A549 (cell line): Measurements from ENCODE around the gene MPI. TPM values are rescaled to one million over a fixed set of nuclear protein-coding genes. Genes with fewer than 3 reads are reported as not detected.
A peak's percentile ranks its signal among the peaks of the same experiment; 100 is the strongest.

Source experiments
- ATAC-seq, 2 experiments: fragments of 200-7000 bp in 1 of 2; fragments of >200 bp in 1 of 2; cut with Nextera tagmentation in 1 of 2; cut with Tn5 transposase in 1 of 2; 3 replicates each; pipeline versions ENCODE4 v1.8.0 to v1.9.1; 2018 to 2020; ENCODE audit warnings: mild to moderate bottlenecking in 1 of 2, moderate library complexity in 1 of 2
- CTCF ChIA-PET: fragments of 300-600 bp; sonication (Branson Sonifier 250); formaldehyde crosslinking; extraction: SDS; loops from one replicate; lab custom pipeline; 2021; ENCODE audit warnings: antibody characterized with exemption, inconsistent platforms; lab: Yijun Ruan, JAX
- POLR2A ChIA-PET: fragments of 350-600 bp; formaldehyde crosslinking; extraction: SDS; loops from one replicate; lab custom pipeline; 2021; ENCODE audit warnings: antibody characterized with exemption, inconsistent platforms; lab: Yijun Ruan, JAX
- DNase-seq, 2 experiments: peaks; one replicate each; pipeline versions ENCODE4 v3.0.0 to v3.0.0-alpha.2; 2011 to 2016; ENCODE audit warnings: low read depth in 1 of 2, low spot score in 1 of 2
- FAIRE-seq: peaks from 2 replicates; lab custom pipeline; 2011; peaks lifted over from hg19 to GRCh38; lab: Jason Lieb, UNC
- H3K27ac ChIP-seq, 2 experiments: fragments of >200 bp; sonication (Bioruptor Twin); formaldehyde crosslinking; 3 replicates each; pipeline ENCODE4 v1.5.1; 2016 to 2017
- H3K4me1 ChIP-seq: fragments of >200 bp; sonication (Bioruptor Twin); formaldehyde crosslinking; 3 replicates; pipeline ENCODE4 v1.6.1; 2016
- H3K4me2 ChIP-seq: fragments of >200 bp; sonication (Bioruptor Twin); formaldehyde crosslinking; 3 replicates; pipeline ENCODE4 v1.6.1; 2016
- H3K4me3 ChIP-seq: fragments of >200 bp; sonication (Bioruptor Twin); formaldehyde crosslinking; 3 replicates; pipeline ENCODE4 v1.5.1; 2016
- H3K9me3 ChIP-seq: fragments of >200 bp; sonication (Bioruptor Twin); formaldehyde crosslinking; 3 replicates; pipeline ENCODE4 v1.6.1; 2016
- BHLHE40 ChIP-seq: IDR thresholded peaks from 2 replicates; pipeline ENCODE4 v1.6.1; 2012; ENCODE audit warnings: low read depth, low read length, inconsistent platforms
- CBX2 ChIP-seq: fragments of 200-600 bp; sonication (generic); IDR thresholded peaks from 2 replicates; pipeline ENCODE4 v1.6.1; 2016; ENCODE audit warnings: low read depth, mild to moderate bottlenecking, borderline replicate concordance
- CBX8 ChIP-seq: fragments of 200-600 bp; sonication (generic); IDR thresholded peaks from 2 replicates; pipeline ENCODE4 v1.6.1; 2016
- CHD4 ChIP-seq: fragments of 200-600 bp; sonication (generic); IDR thresholded peaks from 2 replicates; pipeline ENCODE4 v1.6.1; 2016; ENCODE audit warnings: antibody characterized with exemption, mild to moderate bottlenecking, borderline replicate concordance
- ELK1 ChIP-seq: fragments of 150-350 bp; IDR thresholded peaks from 2 replicates; pipeline ENCODE4 v1.6.1; 2014; ENCODE audit warnings: low read depth, mild to moderate bottlenecking, low read length
- FOSB ChIP-seq: fragments of 250-450 bp; sonication (Bioruptor Pico); IDR thresholded peaks from 2 replicates; pipeline ENCODE4 v1.5.0; 2020; ENCODE audit warnings: mild to moderate bottlenecking, moderate library complexity
- GATA3 ChIP-seq: IDR thresholded peaks from 2 replicates; pipeline ENCODE4 v1.6.1; 2012; ENCODE audit warnings: borderline replicate concordance
- HOXA7 ChIP-seq: fragments of 250-450 bp; sonication (Bioruptor Pico); IDR thresholded peaks from 2 replicates; pipeline ENCODE4 v1.5.0; 2020; ENCODE audit warnings: mild to moderate bottlenecking, moderate library complexity
- HOXB13 ChIP-seq: fragments of 250-450 bp; sonication (Bioruptor Pico); IDR thresholded peaks from 2 replicates; pipeline ENCODE4 v1.5.0; 2020; ENCODE audit warnings: low read depth, mild to moderate bottlenecking, moderate library complexity
- HOXB5 ChIP-seq: fragments of 250-450 bp; sonication (Bioruptor Pico); IDR thresholded peaks from 2 replicates; pipeline ENCODE4 v1.5.0; 2020; ENCODE audit warnings: mild to moderate bottlenecking, moderate library complexity
- JUN ChIP-seq, 2 experiments: fragments of >200 bp; sonication (Bioruptor Twin); formaldehyde crosslinking; IDR thresholded peaks; 2 replicates in 1 of 2; 3 replicates in 1 of 2; pipeline ENCODE4 v1.6.1; 2016 to 2017
- JUNB ChIP-seq: fragments of >200 bp; sonication (Bioruptor Twin); formaldehyde crosslinking; IDR thresholded peaks from 2 replicates; pipeline ENCODE4 v1.6.1; 2016
- KDM1A ChIP-seq: fragments of 200-600 bp; sonication (generic); IDR thresholded peaks from 2 replicates; pipeline ENCODE4 v1.6.1; 2016; ENCODE audit warnings: low read depth, mild to moderate bottlenecking
- MAFK ChIP-seq: fragments of 450-650 bp; IDR thresholded peaks from 2 replicates; pipeline ENCODE4 v1.6.1; 2014; ENCODE audit not compliant: partially characterized antibody
- MAZ ChIP-seq: fragments of 150-350 bp; IDR thresholded peaks from 2 replicates; pipeline ENCODE4 v1.6.1; 2014; ENCODE audit warnings: antibody characterized with exemption, low read depth, low read length, borderline replicate concordance
- NPAS2 ChIP-seq: fragments of 250-450 bp; sonication (Bioruptor Pico); IDR thresholded peaks from 2 replicates; pipeline ENCODE4 v1.8.0; 2022; ENCODE audit warnings: mild to moderate bottlenecking, moderate library complexity, borderline replicate concordance
- NR3C1 ChIP-seq: fragments of >200 bp; sonication (Bioruptor Twin); formaldehyde crosslinking; IDR thresholded peaks from 3 replicates; pipeline ENCODE4 v1.6.1; 2017
- POLR2A ChIP-seq: IDR thresholded peaks from 2 replicates; pipeline ENCODE4 v1.6.1; 2012; ENCODE audit warnings: mild to moderate bottlenecking, low read length
- POLR2AphosphoS2 ChIP-seq: conservative IDR thresholded peaks from 2 replicates; pipeline ENCODE4 v1.6.1; 2012; ENCODE audit warnings: low read length, improper control_type of control experiment, inconsistent platforms
- RARB ChIP-seq: fragments of 250-450 bp; sonication (Bioruptor Pico); IDR thresholded peaks from 2 replicates; pipeline ENCODE4 v1.8.0; 2021; ENCODE audit warnings: mild to moderate bottlenecking, moderate library complexity
- SMC3 ChIP-seq: fragments of >200 bp; sonication (Bioruptor Twin); formaldehyde crosslinking; IDR thresholded peaks from 3 replicates; pipeline ENCODE4 v1.6.1; 2018; ENCODE audit warnings: inconsistent platforms
- WGBS: methylation state at CpG from one replicate; pipeline ENCODE4 v1.1.6; 2017; ENCODE audit errors: missing lambda C conversion rate; 5-methylcytosine and 5-hydroxymethylcytosine counted together
- polyA plus RNA-seq, 4 experiments: library from polyadenylated mRNA; depleted of rRNA in 3 of 4; stranded (reverse); fragments of >200 nt; fragmentation: RNase III in 1 of 4; extraction: RNeasy Plus Mini Kit Qiagen cat#74134 plus additional on column Dnase treatment in 1 of 4; gene quantifications; 2 replicates in 3 of 4; 3 replicates in 1 of 4; pipeline ENCODE4 v1.2.3, GENCODE V29; 2011 to 2017
- TF ChIP-seq, protein P1 (sequence below): fragments of >200 bp; sonication (Bioruptor Twin); formaldehyde crosslinking; IDR thresholded peaks from 2 replicates; pipeline ENCODE4 v1.6.1; 2016
- TF ChIP-seq, protein P2 (sequence below): fragments of 250-450 bp; sonication (Bioruptor Pico); IDR thresholded peaks from 2 replicates; pipeline ENCODE4 v1.5.0; 2021; ENCODE audit warnings: mild to moderate bottlenecking, moderate library complexity, borderline replicate concordance
- TF ChIP-seq, protein P3 (sequence below): IDR thresholded peaks from 2 replicates; pipeline ENCODE4 v1.6.1; 2012
- TF ChIP-seq, protein P4 (sequence below): fragments of >200 bp; sonication (Bioruptor Twin); formaldehyde crosslinking; IDR thresholded peaks from 3 replicates; pipeline ENCODE4 v1.5.1; 2016

The MPI gene
- polyA plus RNA-seq, 2 of the 4 experiments (the other 2 are of a cell fraction) = 39.9 to 53.7 TPM

GRCh38 chr15:74896316-74896715 lies 6.5 kb downstream of the MPI start:
- POLR2A ChIA-PET = interaction anchor here (3.7 kb wide), 1 partner anchor 10 kb away, joined by 31 read pairs; the partner anchor contains the start of gene FAM219B
- WGBS = 92% methylated on average over 3 of the region's 3 CpGs
- no peak overlapping the region for H3K27ac ChIP-seq
- 0 out of 3 replicates have a peak, but pooled peaks cover under 1% of the 10 kb centered on the region for H3K4me1 ChIP-seq
- TF ChIP-seq JUNB (no peak), GATA3 (no peak), NR3C1 (no peak), MAFK (no peak), HOXA7 (CRISPR knock-in tag) (no peak), HOXB5 (CRISPR knock-in tag) (no peak), BHLHE40 (no peak), POLR2A (no peak), CBX8 (no peak)
- TF ChIP-seq, protein P1, sequence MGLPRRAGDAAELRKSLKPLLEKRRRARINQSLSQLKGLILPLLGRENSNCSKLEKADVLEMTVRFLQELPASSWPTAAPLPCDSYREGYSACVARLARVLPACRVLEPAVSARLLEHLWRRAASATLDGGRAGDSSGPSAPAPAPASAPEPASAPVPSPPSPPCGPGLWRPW = no peak
- TF ChIP-seq, protein P2, sequence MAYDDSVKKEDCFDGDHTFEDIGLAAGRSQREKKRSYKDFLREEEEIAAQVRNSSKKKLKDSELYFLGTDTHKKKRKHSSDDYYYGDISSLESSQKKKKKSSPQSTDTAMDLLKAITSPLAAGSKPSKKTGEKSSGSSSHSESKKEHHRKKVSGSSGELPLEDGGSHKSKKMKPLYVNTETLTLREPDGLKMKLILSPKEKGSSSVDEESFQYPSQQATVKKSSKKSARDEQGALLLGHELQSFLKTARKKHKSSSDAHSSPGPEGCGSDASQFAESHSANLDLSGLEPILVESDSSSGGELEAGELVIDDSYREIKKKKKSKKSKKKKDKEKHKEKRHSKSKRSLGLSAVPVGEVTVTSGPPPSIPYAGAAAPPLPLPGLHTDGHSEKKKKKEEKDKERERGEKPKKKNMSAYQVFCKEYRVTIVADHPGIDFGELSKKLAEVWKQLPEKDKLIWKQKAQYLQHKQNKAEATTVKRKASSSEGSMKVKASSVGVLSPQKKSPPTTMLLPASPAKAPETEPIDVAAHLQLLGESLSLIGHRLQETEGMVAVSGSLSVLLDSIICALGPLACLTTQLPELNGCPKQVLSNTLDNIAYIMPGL = no peak
- FAIRE-seq (no peak), DNase-seq (no peak), ATAC-seq (no peak)
- CTCF ChIA-PET = interaction anchor here (0.6 to 3.8 kb wide), 7 partner anchors 10 to 261 kb away, joined by 3 to 12 read pairs (median 4); partner anchors contain the start of genes FAM219B and SCAMP2
- H3K9me3 ChIP-seq = no peaks in the 10 kb centered on the region
- H3K4me2 ChIP-seq = no peak overlapping the region
- no peak overlapping the region for H3K4me3 ChIP-seq

- WGBS = 92% methylated on average over 6 of the region's 6 CpGs
- TF ChIP-seq RARB (CRISPR knock-in tag) (no peak), CBX8 (no peak), ELK1 (no peak), POLR2AphosphoS2 (0 out of 2 replicates have a peak, but pooled peaks have one; percentile 42), CHD4 (no peak), KDM1A (no peak), POLR2A (no peak), HOXB13 (CRISPR knock-in tag) (no peak), GATA3 (no peak)
- TF ChIP-seq, protein P3, sequence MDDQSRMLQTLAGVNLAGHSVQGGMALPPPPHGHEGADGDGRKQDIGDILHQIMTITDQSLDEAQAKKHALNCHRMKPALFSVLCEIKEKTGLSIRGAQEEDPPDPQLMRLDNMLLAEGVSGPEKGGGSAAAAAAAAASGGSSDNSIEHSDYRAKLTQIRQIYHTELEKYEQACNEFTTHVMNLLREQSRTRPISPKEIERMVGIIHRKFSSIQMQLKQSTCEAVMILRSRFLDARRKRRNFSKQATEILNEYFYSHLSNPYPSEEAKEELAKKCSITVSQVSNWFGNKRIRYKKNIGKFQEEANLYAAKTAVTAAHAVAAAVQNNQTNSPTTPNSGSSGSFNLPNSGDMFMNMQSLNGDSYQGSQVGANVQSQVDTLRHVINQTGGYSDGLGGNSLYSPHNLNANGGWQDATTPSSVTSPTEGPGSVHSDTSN = 0 out of 2 replicates have a peak, but pooled peaks have one; percentile 1
- no peak overlapping the region for H3K27ac ChIP-seq
- ATAC-seq (peak; percentile 6 to 9; a peak in 3 of 6 replicates), FAIRE-seq (no peak), DNase-seq (no peak)
- ChIA-PET POLR2A (interaction anchor here (0.6 to 3.7 kb wide), 2 partner anchors 9 to 16 kb away, joined by 7 to 31 read pairs; partner anchors contain the start of gene FAM219B), CTCF (interaction anchor here (0.6 to 7.7 kb wide), 10 partner anchors 7 to 128 kb away, joined by 3 to 92 read pairs (median 4); partner anchors contain the start of genes FAM219B, MPI and SCAMP2)
- no peak overlapping the region for H3K4me2 ChIP-seq
- no peak overlapping the region for H3K4me3 ChIP-seq
- H3K4me1 ChIP-seq = 0 out of 3 replicates have a peak, but pooled peaks cover 2% of the 10 kb centered on the region
- H3K9me3 ChIP-seq = no peaks in the 10 kb centered on the region
Observed at GRCh38 chr15:74897300-74897701, 7.5 kb downstream of the MPI start.

GRCh38 chr15:74901612-74902063 lies 11.8 kb downstream of the MPI start:
- peak; percentile 35 to 63; a peak in 5 of 6 replicates for ATAC-seq
- ChIA-PET CTCF (interaction anchor here (0.7 to 7.7 kb wide), 43 partner anchors 9 to 477 kb away, joined by 3 to 92 read pairs (median 6); partner anchors contain the start of genes COX5A, CSK, MPI and RPP25), POLR2A (interaction anchor here (0.7 to 3.7 kb wide), 5 partner anchors 12 to 55 kb away, joined by 3 to 15 read pairs (median 5); partner anchors contain the start of genes COX5A, MPI, RPP25 and SCAMP2)
- WGBS = 4% methylated on average over 5 of the region's 5 CpGs
- peaks cover 10% of the 10 kb centered on the region for H3K4me1 ChIP-seq
- no peak overlapping the region for H3K4me3 ChIP-seq
- no peaks in the 10 kb centered on the region for H3K9me3 ChIP-seq
- no peak overlapping the region for H3K4me2 ChIP-seq
- peak overlapping the region in 1 of 2 experiments; percentile 41; a peak in 3 of 6 replicates for H3K27ac ChIP-seq
- DNase-seq = peak; percentile 55 to 91
- FAIRE-seq = no peak
- TF ChIP-seq SMC3 = peak; percentile 75
- no peak for TF ChIP-seq BHLHE40
- TF ChIP-seq, protein P4, sequence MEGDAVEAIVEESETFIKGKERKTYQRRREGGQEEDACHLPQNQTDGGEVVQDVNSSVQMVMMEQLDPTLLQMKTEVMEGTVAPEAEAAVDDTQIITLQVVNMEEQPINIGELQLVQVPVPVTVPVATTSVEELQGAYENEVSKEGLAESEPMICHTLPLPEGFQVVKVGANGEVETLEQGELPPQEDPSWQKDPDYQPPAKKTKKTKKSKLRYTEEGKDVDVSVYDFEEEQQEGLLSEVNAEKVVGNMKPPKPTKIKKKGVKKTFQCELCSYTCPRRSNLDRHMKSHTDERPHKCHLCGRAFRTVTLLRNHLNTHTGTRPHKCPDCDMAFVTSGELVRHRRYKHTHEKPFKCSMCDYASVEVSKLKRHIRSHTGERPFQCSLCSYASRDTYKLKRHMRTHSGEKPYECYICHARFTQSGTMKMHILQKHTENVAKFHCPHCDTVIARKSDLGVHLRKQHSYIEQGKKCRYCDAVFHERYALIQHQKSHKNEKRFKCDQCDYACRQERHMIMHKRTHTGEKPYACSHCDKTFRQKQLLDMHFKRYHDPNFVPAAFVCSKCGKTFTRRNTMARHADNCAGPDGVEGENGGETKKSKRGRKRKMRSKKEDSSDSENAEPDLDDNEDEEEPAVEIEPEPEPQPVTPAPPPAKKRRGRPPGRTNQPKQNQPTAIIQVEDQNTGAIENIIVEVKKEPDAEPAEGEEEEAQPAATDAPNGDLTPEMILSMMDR = peak; percentile 97
- TF ChIP-seq JUN (IDR thresholded peaks at IDR 0.05) = no peak
- TF ChIP-seq FOSB = 0 out of 2 replicates have a peak, but pooled peaks have one; percentile 29
- no peak for TF ChIP-seq CBX2
- no peak for TF ChIP-seq MAZ
- TF ChIP-seq NPAS2 = no peak
- TF ChIP-seq HOXA7 (CRISPR knock-in tag) = no peak
- no peak for TF ChIP-seq ELK1
